Vagina (tissue), 2 donors: ENCODE data around the gene CCNB1.

ENCODE experiments used
- CTCF ChIP-seq, 3 experiments: fragments of 450-650 bp in 2 of 3; fragments of 200-600 bp in 1 of 3; sonication (generic) in 1 of 3; IDR thresholded peaks; one replicate each; pipeline ENCODE4 v1.5.1; 2017 to 2019; ENCODE audit warnings: antibody characterized with exemption in 3 of 3, mild to moderate bottlenecking in 2 of 3, moderate library complexity in 2 of 3
- POLR2AphosphoS5 ChIP-seq, 2 donors: sonication (generic); formaldehyde crosslinking; IDR thresholded peaks; one replicate each; pipeline ENCODE4 v1.9.0; 2017; ENCODE audit warnings: antibody characterized with exemption in 2 of 2, mild to moderate bottlenecking in 2 of 2, low read depth in 1 of 2; ENCODE audit not compliant: insufficient read depth in 1 of 2

GRCh38 chr5:69219939-69220338 is 53.0 kb downstream of the CCNB1 start:
- TF ChIP-seq CTCF (IDR thresholded peaks at IDR 0.05): no peak
- no peak for TF ChIP-seq POLR2AphosphoS5 (IDR thresholded peaks at IDR 0.05; ENCODE audit: insufficient read depth in 1 of 2, low read depth in 1 of 2)
